Fibroblast of mammary gland (primary cell): ENCODE data around the gene OR6T1.

Source experiments
- DNase-seq: peaks from one replicate; pipeline ENCODE4 v3.0.0-alpha.2; 2010; ENCODE audit warnings: low read depth
- H3K4me3 ChIP-seq: 2 replicates; pipeline ENCODE4 v1.5.1; 2011; ENCODE audit warnings: low read depth, mild to moderate bottlenecking, low read length, moderate library complexity; ENCODE audit not compliant: control insufficient read depth
- CTCF ChIP-seq: conservative IDR thresholded peaks from 2 replicates; pipeline ENCODE4 v1.5.1; 2011; ENCODE audit warnings: low read depth, low read length, inconsistent platforms; ENCODE audit not compliant: control insufficient read depth, insufficient read depth

The OR6T1 gene

GRCh38 chr11:123945132-123945531, 1.5 kb upstream of the OR6T1 start:
- no peak for DNase-seq
- H3K4me3 ChIP-seq, result no peak overlapping the region
- no peak for TF ChIP-seq CTCF

- no peak for TF ChIP-seq CTCF
- DNase-seq, result no peak
- H3K4me3 ChIP-seq, result no peak overlapping the region
Observed at GRCh38 chr11:123942413-123942812, 1.2 kb downstream of the OR6T1 start.

GRCh38 chr11:123939317-123939716, 4.3 kb downstream of the OR6T1 start, which contains the start of gene OR4D5:
OR4D5 (plus strand) TSS chr11:123939617; CDS start chr11:123939617, 0 bp downstream.
- no peak within 1 kb of the TSS for H3K4me3 ChIP-seq
- no peak for DNase-seq
- no peak for TF ChIP-seq CTCF

- no peak for TF ChIP-seq CTCF
- no peak overlapping the region for H3K4me3 ChIP-seq
- DNase-seq, result no peak
Observed at GRCh38 chr11:123924027-123924426, 19.6 kb downstream of the OR6T1 start.

GRCh38 chr11:123920943-123921342, 22.7 kb downstream of the OR6T1 start:
- TF ChIP-seq CTCF, result no peak

GRCh38 chr11:123905826-123906225, 37.8 kb downstream of the OR6T1 start:
- H3K4me3 ChIP-seq, result no peak overlapping the region
- no peak for DNase-seq
- TF ChIP-seq CTCF, result no peak

More at GRCh38 chr11:123920943-123921342, 22.7 kb downstream of the OR6T1 start:
- no peak overlapping the region for H3K4me3 ChIP-seq
- DNase-seq, result no peak

GRCh38 chr11:123904932-123905331, 38.7 kb downstream of the OR6T1 start:
- DNase-seq, result no peak
- TF ChIP-seq CTCF, result no peak
- H3K4me3 ChIP-seq, result no peak overlapping the region
